ENCODE data around the gene MATCAP1. TPM values are rescaled to one million over a fixed set of nuclear protein-coding genes. Genes with fewer than 3 reads are reported as not detected.

MATCAP1 gene
- total RNA-seq, 2 donors from 2014 or later = 11.9 to 31.6 TPM

GRCh38 chr16:67173323-67173722 lies 10.4 kb downstream of the MATCAP1 start:
- DNase-seq (no peak), ATAC-seq (no peak)
- Histone ChIP-seq H3K27ac (peak overlapping the region; percentile 76 to 94 (median 87)), H3K9me3 (no peaks in the 10 kb centered on the region), H3K36me3 (replicated peaks in 1 of 2; ENCODE audit: insufficient read depth in 1 of 2, low read depth in 2 of 2) (no peaks in the 10 kb centered on the region), H3K4me1 (peaks cover 55% of the 10 kb centered on the region), H3K27me3 (no peaks in the 10 kb centered on the region), H3K4me3 (no peak overlapping the region)
- 78 to 82% methylated on average over 1 of the region's 1 CpG for WGBS, 2 donors
- no peak for TF ChIP-seq POLR2A (IDR thresholded peaks at IDR 0.05)
- TF ChIP-seq CTCF (IDR thresholded peaks at IDR 0.05) = no peak
- intact Hi-C loops (cut with DNase I) = no loop called here

- H3K36me3 ChIP-seq (replicated peaks in 1 of 2; ENCODE audit: insufficient read depth in 1 of 2, low read depth in 2 of 2) = no peaks in the 10 kb centered on the region
- no peaks in the 10 kb centered on the region for H3K27me3 ChIP-seq
- no peak for TF ChIP-seq POLR2A (IDR thresholded peaks at IDR 0.05)
- TF ChIP-seq CTCF (IDR thresholded peaks at IDR 0.05) = no peak
- peak overlapping the region in 1 of 2 donors; percentile 27 for H3K4me3 ChIP-seq
- H3K4me1 ChIP-seq = peaks cover 44% of the 10 kb centered on the region
- no peaks in the 10 kb centered on the region for H3K9me3 ChIP-seq
- H3K27ac ChIP-seq = peak overlapping the region; percentile 85 to 91 (median 90)
- WGBS, 2 donors = 42 to 50% methylated on average over 7 to 14 of the region's 14 CpGs
- intact Hi-C loops (cut with DNase I) = no loop called here
- ATAC-seq (peak; percentile 4), DNase-seq (no peak)
These were observed 12.7 kb downstream of the MATCAP1 start for GRCh38 chr16:67170949-67171649.

- peak in 1 of 7 experiments; percentile 27 for TF ChIP-seq CTCF (IDR thresholded peaks at IDR 0.05)
- TF ChIP-seq POLR2A (IDR thresholded peaks at IDR 0.05) = peak; percentile 18 to 63 (median 60)
- 0 to 2% methylated on average over 2 to 38 of the region's 50 CpGs for WGBS, 2 donors
- Histone ChIP-seq H3K36me3 (replicated peaks in 1 of 2; ENCODE audit: insufficient read depth in 1 of 2, low read depth in 2 of 2) (no peaks in the 10 kb centered on the region), H3K27ac (peak within 1 kb of the TSS; percentile 85 to 91 (median 90)), H3K27me3 (no peaks in the 10 kb centered on the region), H3K4me3 (peak within 1 kb of the TSS in 1 of 2 donors; percentile 27), H3K9me3 (no peaks in the 10 kb centered on the region), H3K4me1 (peaks cover 49% of the 10 kb centered on the region)
- ATAC-seq (peak; percentile 77), DNase-seq (peak; percentile 86 to 90 (median 88))
- intact Hi-C loops (cut with DNase I) = no loop called here
These were observed 13.4 kb downstream of the MATCAP1 start, which contains the start of gene NOL3 for GRCh38 chr16:67170168-67170948. NOL3 (plus strand) TSS chr16:67170538.

GRCh38 chr16:67169642-67170167 lies 14.1 kb downstream of the MATCAP1 start:
- DNase-seq (no peak), ATAC-seq (no peak)
- whole genome bisulfite sequencing, 2 donors = 12 to 17% methylated on average over 23 of the region's 24 CpGs

More at GRCh38 chr16:67169642-67170167, 14.1 kb downstream of the MATCAP1 start:
- intact Hi-C loops (cut with DNase I) = no loop called here
- TF ChIP-seq POLR2A (IDR thresholded peaks at IDR 0.05) (no peak), CTCF (IDR thresholded peaks at IDR 0.05) (peak in 5 of 7 experiments; percentile 14 to 27 (median 22))
- Histone ChIP-seq H3K9me3 (no peaks in the 10 kb centered on the region), H3K4me1 (peaks cover 53% of the 10 kb centered on the region), H3K27ac (peak overlapping the region; percentile 7 to 91 (median 87)), H3K27me3 (no peaks in the 10 kb centered on the region), H3K36me3 (replicated peaks in 1 of 2; ENCODE audit: insufficient read depth in 1 of 2, low read depth in 2 of 2) (no peaks in the 10 kb centered on the region), H3K4me3 (no peak overlapping the region)

Data from body of pancreas (tissue), 4 donors.